Measurements from ENCODE around the gene MYPN. TPM values are rescaled to one million over a fixed set of nuclear protein-coding genes. Genes with fewer than 3 reads are reported as not detected.
"Not testable (repeated sequence)": the region's sequence is repeated elsewhere in the genome, so short reads cannot be mapped to it uniquely, and the experiment has no call there.

The MYPN gene
- polyA plus RNA-seq, 5 donors = 0.03 to 2.4 (median 0.06) TPM

- DNase-seq = no peak
Measured at GRCh38 chr10:68172324-68172723, 63.0 kb downstream of the MYPN start.

GRCh38 chr10:68175949-68176348, 66.7 kb downstream of the MYPN start:
- no peak for DNase-seq

GRCh38 chr10:68176797-68177196, 67.5 kb downstream of the MYPN start:
- no peak for DNase-seq

GRCh38 chr10:68178592-68178991, 69.3 kb downstream of the MYPN start:
- no peak for DNase-seq

- no peak for DNase-seq
Measured at GRCh38 chr10:68179016-68179415, 69.7 kb downstream of the MYPN start.

GRCh38 chr10:68180490-68180889, 71.2 kb downstream of the MYPN start:
- DNase-seq = no peak

GRCh38 chr10:68184546-68184945, 75.3 kb downstream of the MYPN start:
- no peak for DNase-seq

GRCh38 chr10:68185085-68185484, 75.8 kb downstream of the MYPN start:
- no peak for DNase-seq

- DNase-seq = no peak
Measured at GRCh38 chr10:68188835-68189234, 79.5 kb downstream of the MYPN start.

GRCh38 chr10:68192113-68192512, 82.8 kb downstream of the MYPN start:
- no peak for DNase-seq

GRCh38 chr10:68194290-68194689, 85.0 kb downstream of the MYPN start:
- DNase-seq = no peak

GRCh38 chr10:68195776-68196175, 86.5 kb downstream of the MYPN start:
- DNase-seq = not testable (repeated sequence)

GRCh38 chr10:68196701-68197100, 87.4 kb downstream of the MYPN start:
- DNase-seq = no peak

GRCh38 chr10:68202960-68203353, 93.7 kb downstream of the MYPN start:
- DNase-seq = no peak

- peak; percentile 27 to 45 for DNase-seq
Measured at GRCh38 chr10:68208424-68209042, 99.2 kb downstream of the MYPN start.

- no peak for DNase-seq
Measured at GRCh38 chr10:68211669-68212068, 102.4 kb downstream of the MYPN start.

- DNase-seq = peak in 1 of 2 donors; percentile 22
Measured at GRCh38 chr10:68212721-68213352, 103.5 kb downstream of the MYPN start.

- DNase-seq = no peak
Measured at GRCh38 chr10:68218786-68219185, 109.5 kb downstream of the MYPN start.

- DNase-seq = no peak
Measured at GRCh38 chr10:68221196-68221595, 111.9 kb downstream of the MYPN start.

GRCh38 chr10:68222391-68222790, 113.1 kb downstream of the MYPN start:
- no peak for DNase-seq

- DNase-seq = no peak
Measured at GRCh38 chr10:68223535-68224165, 114.4 kb downstream of the MYPN start.

- DNase-seq = no peak
Measured at GRCh38 chr10:68224810-68225209, 115.5 kb downstream of the MYPN start.

- no peak for DNase-seq
Measured at GRCh38 chr10:68230268-68230667, 121.0 kb downstream of the MYPN start.
